Measurements from ENCODE around the gene COL23A1.
A peak's percentile ranks its signal among the peaks of the same experiment; 100 is the strongest.

The COL23A1 gene

DNA sequence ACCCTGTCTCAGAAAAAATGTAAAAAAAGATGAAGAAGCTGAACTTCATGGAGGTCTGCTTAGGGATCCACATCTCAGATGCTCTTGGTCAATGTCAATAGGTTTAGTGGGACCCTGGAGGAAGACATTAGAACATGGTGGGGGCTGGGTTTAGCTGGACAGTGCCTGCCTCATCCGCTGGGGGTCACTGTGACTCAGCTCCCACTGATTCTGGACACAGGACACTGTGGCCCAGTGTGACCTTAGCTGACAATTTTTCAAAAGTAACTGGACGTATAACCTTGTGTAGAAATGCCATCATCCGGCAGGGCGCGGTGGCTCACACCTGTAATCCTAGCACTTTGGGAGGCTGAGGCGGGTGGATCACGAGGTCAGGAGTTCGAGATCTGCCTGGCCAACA lies 393.2 kb downstream of the COL23A1 start:
- peak; percentile 61 for TF ChIP-seq CTCF (IDR thresholded peaks at IDR 0.05; ENCODE audit: low read depth, low read length, missing control alignments)
- no peak overlapping the region for H3K4me3 ChIP-seq (ENCODE audit: low read depth, low read length)
- no peak for DNase-seq (ENCODE audit: low read depth)

DNA sequence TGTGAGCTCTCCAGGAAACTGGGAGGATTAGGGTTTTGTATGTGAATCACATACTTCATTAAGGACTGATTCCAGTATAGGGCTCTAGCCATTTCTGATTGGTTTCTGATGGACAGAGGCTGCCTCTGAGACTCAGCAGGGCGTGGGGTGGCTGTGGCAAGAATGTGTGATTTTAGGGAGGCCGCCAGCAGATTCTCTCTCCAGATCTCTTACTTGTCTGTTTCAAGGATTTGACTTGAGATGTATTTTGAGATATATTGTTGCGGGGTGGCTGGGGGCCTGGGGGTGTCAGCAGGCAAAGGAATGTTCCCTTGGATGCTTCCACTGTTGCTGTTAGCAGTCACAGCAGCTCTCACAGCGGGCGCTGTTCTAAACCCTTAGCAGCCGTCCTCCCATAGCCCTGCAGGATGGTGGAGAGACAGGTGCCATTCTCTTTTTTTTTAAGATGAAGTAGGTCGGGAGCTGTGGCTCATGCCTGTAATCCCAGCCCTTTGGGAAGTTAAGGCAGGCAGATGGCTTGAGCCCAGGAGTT lies 393.8 kb downstream of the COL23A1 start:
- no peak for TF ChIP-seq CTCF (IDR thresholded peaks at IDR 0.05; ENCODE audit: low read depth, low read length, missing control alignments)
- no peak for DNase-seq (ENCODE audit: low read depth)

DNA sequence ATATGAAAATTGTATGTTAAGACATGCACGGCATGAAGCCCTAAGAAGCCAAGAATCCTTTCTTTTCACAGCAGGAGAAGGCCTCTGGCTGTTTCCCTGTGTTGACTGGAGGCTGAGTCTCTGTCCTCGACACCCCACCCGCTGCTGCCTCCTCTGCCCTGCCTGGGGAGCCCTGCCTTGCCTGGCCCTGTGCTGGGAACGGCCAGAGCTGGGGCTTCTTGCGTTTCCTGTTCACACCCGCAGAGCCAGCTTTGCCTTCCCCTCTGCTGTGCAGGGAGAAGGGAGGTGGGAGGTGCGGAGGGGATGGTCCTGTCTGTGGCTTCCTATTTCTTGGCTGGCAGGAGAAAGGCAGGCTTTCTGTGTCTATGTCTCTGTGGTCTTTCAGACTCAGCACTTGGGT lies 396.2 kb downstream of the COL23A1 start:
- DNase-seq (ENCODE audit: low read depth), result no peak
- TF ChIP-seq CTCF (IDR thresholded peaks at IDR 0.05; ENCODE audit: low read depth, low read length, missing control alignments), result no peak
- H3K4me3 ChIP-seq (ENCODE audit: low read depth, low read length), result no peak overlapping the region

More for the DNA sequence above, 393.8 kb downstream of the COL23A1 start:
- H3K4me3 ChIP-seq (ENCODE audit: low read depth, low read length), result no peak overlapping the region

- TF ChIP-seq CTCF (IDR thresholded peaks at IDR 0.05; ENCODE audit: low read depth, low read length, missing control alignments), result no peak
- no peak overlapping the region for H3K4me3 ChIP-seq (ENCODE audit: low read depth, low read length)
- DNase-seq (ENCODE audit: low read depth), result no peak
Observed at GRCh38 chr5:178193251-178193809, 396.9 kb downstream of the COL23A1 start.

DNA sequence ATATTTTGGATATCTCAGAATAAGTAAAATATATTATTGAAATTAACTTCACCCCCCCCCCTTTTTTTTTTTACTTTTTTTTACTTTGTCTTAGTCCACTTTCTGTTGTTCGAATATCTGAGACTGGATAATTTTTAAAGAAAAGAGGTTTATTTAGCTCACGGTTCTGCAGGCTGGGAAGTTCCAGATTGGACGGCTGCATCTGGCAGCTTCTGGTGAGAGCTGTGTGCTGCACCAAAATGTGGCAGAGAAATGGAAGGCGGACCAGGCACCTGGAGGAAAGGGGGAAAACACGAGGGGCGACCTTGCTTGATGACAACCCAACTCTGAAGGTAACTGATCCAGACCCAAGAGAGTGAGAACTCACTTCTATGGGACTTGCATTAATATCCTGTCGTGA lies 397.4 kb downstream of the COL23A1 start:
- H3K4me3 ChIP-seq (ENCODE audit: low read depth, low read length), result no peak overlapping the region
- DNase-seq (ENCODE audit: low read depth), result no peak
- no peak for TF ChIP-seq CTCF (IDR thresholded peaks at IDR 0.05; ENCODE audit: low read depth, low read length, missing control alignments)

GRCh38 chr5:178192244-178192643 lies 397.9 kb downstream of the COL23A1 start:
- no peak for TF ChIP-seq CTCF (IDR thresholded peaks at IDR 0.05; ENCODE audit: low read depth, low read length, missing control alignments)
- H3K4me3 ChIP-seq (ENCODE audit: low read depth, low read length), result no peak overlapping the region
- DNase-seq (ENCODE audit: low read depth), result no peak

DNA sequence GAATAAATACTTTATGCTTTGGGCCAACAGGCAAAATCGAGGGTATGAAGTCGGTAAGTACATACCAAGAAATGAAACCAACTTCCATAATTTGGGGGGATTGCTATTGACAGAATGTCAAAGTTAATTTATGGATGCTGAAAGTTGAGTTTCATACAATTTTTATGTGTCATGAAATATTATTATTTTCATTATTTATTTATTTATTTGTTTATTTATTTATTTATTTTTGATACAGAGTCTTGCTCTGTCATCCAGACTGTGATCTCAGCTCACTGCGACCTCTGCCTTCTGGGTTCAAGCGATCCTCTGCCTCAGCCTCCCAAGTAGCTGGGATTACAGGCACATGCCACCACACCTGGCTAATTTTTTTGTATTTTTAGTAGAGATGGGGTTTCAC lies 398.5 kb downstream of the COL23A1 start:
- DNase-seq (ENCODE audit: low read depth), result no peak
- no peak overlapping the region for H3K4me3 ChIP-seq (ENCODE audit: low read depth, low read length)
- TF ChIP-seq CTCF (IDR thresholded peaks at IDR 0.05; ENCODE audit: low read depth, low read length, missing control alignments), result no peak
